Stimulated activated naive CD4-positive, alpha-beta T cell treated with Interleukin-2 at 50 U/mL for 16 hours (primary cell): ENCODE measurements around the gene OR1I1.

ENCODE experiments used
- DNase-seq: peaks from one replicate; lab custom pipeline; 2025; lab: John Stamatoyannopoulos, UW

Gene OR1I1

GRCh38 chr19:15099017-15099582 lies 17.1 kb downstream of the OR1I1 start:
- no peak for DNase-seq

- peak; percentile 29 for DNase-seq
Measured at GRCh38 chr19:15101479-15102082, 19.6 kb downstream of the OR1I1 start.

DNA sequence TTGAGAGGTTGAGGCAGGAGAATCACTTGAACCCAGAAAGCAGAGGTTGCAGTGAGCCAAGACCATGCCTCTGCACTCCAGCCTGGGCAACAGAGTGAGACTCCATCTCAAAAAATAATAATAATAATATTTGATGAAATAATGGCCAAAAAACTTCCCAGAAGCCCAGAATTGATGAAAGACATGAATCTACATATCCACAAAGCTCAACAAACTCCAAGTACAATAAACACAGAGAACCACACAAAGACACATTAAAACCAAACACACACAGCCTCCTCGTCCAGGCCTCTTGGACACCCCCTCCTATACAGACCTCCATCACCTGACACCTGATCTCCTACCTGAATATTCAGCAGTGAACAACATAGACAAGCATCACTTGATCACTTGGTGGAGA lies 22.0 kb downstream of the OR1I1 start:
- DNase-seq: no peak

DNA sequence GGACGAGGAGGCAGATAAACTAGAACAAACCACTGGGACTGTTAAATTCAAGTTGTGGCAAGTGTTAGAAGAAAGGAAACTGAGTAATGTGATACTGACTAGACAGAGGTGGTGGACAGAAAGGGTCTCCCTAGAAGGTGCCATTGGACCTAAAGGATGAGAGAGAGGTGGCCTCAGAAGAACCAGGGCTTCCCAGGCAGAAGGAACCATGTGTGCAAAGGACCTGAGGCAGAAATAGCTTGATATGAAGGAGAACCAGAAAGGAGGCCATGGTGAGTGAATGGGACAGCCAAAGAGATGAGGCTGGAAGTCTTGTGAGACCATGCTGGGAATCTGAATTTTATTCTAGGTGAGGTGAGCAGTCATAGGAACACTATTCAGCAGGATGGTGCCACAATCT lies 22.4 kb downstream of the OR1I1 start:
- DNase-seq: no peak

DNA sequence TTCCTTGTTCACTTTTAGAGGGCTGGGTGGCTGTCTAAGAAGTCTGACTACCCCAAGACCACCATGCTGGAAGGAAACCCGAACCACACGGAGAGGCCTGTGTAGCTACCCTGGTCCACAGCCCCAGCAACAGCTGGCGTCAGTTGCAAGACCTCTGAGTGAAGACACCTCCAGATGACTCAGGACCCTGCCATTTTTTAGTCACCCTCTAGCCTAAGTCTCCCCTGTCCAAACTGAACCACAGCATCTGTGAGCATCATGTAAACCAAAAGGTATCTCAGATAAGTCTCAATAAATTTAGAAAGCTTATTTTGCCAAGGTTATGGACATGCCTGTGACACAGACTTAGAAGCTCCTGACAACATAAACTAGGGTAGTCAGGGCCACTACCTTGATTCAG lies 23.0 kb downstream of the OR1I1 start:
- DNase-seq: no peak

GRCh38 chr19:15107061-15108010 lies 25.3 kb downstream of the OR1I1 start, which contains the start of gene SYDE1:
SYDE1 (plus strand) TSS chr19:15107401; CDS start chr19:15107434, 33 bp downstream.
- DNase-seq: no peak

DNA sequence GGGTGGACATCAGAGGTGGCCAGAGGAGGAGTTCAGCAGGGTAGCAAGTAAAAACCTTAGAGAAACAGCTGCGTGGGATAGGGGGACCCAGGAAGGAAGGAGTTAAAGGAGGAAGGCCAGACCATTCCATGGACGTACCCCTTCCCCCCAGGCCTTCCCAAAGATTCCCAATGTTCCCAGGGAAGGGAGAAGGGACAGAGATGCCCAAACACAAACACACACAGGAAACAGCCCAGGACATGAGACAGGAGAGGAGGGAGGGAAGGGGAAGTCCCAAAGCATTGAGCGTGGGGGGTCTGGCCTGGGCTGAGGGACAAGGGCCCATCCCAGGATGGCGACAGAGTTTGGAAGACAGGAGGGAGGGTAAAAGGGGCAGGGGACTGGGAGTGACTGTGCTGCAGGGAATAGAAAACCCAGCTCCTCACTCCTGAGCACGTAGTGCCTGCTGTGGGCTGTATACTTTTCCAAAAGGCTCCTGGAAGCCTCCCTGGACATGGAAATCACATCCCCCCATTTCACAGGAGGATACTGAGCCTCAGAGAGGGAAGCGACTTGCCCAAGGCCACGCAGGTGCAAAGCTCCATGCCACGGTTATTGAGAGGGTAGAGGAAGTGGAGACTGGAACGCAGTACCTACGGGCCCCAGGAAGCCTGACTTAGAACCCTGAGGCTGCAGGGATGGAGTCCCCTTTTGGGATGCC lies 26.3 kb downstream of the OR1I1 start:
- no peak for DNase-seq

- DNase-seq: no peak
Measured at GRCh38 chr19:15108845-15109767, 27.1 kb downstream of the OR1I1 start.

GRCh38 chr19:15109768-15110417 lies 27.9 kb downstream of the OR1I1 start:
- no peak for DNase-seq

DNA sequence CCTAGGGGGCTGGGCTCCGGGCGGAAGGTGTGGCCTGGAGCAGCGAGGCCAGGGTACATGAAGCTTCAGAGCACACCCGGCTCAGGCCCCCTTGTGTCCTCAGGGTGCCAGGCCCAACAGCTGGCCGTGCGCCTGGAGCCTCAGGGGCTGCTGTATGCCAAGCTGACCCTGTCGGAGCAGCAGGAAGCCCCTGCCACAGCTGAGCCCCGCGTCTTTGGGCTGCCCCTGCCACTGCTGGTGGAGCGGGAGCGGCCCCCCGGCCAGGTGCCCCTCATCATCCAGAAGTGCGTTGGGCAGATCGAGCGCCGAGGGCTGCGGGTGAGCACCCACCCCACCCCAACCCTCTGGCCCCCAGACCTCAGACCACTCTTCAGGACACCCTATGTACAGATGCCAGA lies 28.4 kb downstream of the OR1I1 start:
- no peak for DNase-seq

- DNase-seq: no peak
Measured at GRCh38 chr19:15111758-15112157, 29.7 kb downstream of the OR1I1 start.

- DNase-seq: no peak
Measured at GRCh38 chr19:15112385-15112784, 30.4 kb downstream of the OR1I1 start.

- DNase-seq: no peak
Measured at GRCh38 chr19:15113245-15114152, 31.5 kb downstream of the OR1I1 start.

- no peak for DNase-seq
Measured at GRCh38 chr19:15114153-15114540, 32.1 kb downstream of the OR1I1 start.

DNA sequence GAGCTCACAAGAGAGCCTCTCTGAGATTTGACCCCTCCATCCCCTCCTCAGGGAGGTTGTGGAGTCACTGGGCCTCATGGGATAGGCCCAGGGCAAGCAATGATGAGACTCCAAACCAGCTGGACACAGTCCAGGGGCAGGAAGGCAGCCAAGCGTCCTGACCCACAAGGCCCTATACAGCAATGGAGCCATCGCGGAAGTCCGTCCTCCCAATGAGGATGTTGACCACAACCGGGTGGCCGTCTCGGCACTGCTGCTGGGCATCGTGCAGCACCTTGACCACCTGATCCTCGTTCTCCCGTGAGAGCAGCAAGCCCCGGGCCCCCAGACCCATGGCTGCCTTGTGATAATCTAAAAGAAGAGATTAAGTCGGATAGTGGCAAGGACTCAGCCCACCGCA lies 33.1 kb downstream of the OR1I1 start:
- no peak for DNase-seq

DNA sequence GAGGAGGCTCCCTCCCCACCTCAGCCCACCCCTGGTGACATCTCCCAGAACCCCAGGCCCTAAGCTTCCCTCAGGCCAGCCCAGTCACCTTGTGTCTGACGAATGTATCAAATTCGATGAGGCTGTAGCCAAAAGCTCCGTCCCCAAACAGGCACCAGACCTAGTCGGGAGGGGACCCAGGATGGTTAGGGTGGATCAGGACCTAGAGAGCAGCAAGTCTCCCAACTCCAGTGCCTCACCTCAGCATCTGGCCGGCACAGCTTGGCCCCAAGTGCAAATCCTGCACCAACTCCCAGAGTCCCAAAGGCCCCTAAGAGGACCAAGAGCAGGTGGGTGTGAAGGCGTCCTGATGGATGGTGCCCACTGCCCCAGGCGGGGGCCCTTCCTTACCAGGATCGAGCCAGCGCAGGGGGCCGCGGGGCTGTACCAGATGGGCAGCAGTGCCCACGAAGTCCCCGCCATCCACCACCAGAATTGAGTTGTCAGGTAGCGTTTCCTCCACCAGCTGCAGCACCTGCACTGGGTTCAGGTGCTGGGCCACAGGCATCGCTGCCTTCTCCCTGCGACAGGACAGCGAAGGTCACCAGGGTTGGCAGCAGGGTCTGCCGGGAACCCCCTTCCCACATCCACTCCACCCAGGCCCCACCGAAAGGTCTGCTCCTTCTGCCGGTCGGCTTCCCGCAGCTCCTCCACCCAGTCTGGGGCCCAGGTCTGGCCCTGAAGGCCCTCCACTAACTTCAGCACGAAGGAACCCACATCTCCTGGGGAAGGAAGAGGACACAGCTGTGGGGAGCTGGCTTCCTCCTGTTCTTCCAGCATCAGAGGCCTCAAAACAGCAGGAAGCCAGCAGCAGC lies 34.0 kb downstream of the OR1I1 start:
- no peak for DNase-seq

GRCh38 chr19:15116856-15117255 lies 34.8 kb downstream of the OR1I1 start:
- no peak for DNase-seq

GRCh38 chr19:15118248-15118647 lies 36.2 kb downstream of the OR1I1 start:
- DNase-seq: no peak
